Measurements from ENCODE around the gene FRAS1.

- TF ChIP-seq EP300 (IDR thresholded peaks at IDR 0.05) = no peak
- no peak for TF ChIP-seq MAX (IDR thresholded peaks at IDR 0.05)
- TF ChIP-seq FOSB (CRISPR knock-in tag; IDR thresholded peaks at IDR 0.05) = no peak
- no peak for TF ChIP-seq MAFK (IDR thresholded peaks at IDR 0.05; ENCODE audit: partially characterized antibody)
- no peak for TF ChIP-seq JUN (IDR thresholded peaks at IDR 0.05)
Measured at GRCh38 chr4:78323439-78323838, 266.3 kb downstream of the FRAS1 start.
